Activated CD4-positive, alpha-beta T cell treated with anti-CD3 and anti-CD28 coated beads for 48 hours (primary cell): Measurements from ENCODE around the gene SAPCD2.

Experiments used
- DNase-seq: peaks from one replicate; pipeline ENCODE4 v3.0.0-alpha.2; 2020

Gene SAPCD2

GRCh38 chr9:137106662-137107250 is 36.4 kb upstream of the SAPCD2 start:
- no peak for DNase-seq

GRCh38 chr9:137105814-137106661 is 35.7 kb upstream of the SAPCD2 start:
- DNase-seq: no peak

- DNase-seq: no peak
These were observed 33.0 kb upstream of the SAPCD2 start for GRCh38 chr9:137103206-137103999.

GRCh38 chr9:137099231-137099630 is 28.9 kb upstream of the SAPCD2 start:
- DNase-seq: no peak

GRCh38 chr9:137097761-137098462 is 27.6 kb upstream of the SAPCD2 start:
- no peak for DNase-seq

- DNase-seq: no peak
These were observed 26.6 kb upstream of the SAPCD2 start for GRCh38 chr9:137096785-137097546.

- peak; percentile 90 for DNase-seq
These were observed 25.5 kb upstream of the SAPCD2 start for GRCh38 chr9:137095664-137096517.

GRCh38 chr9:137089232-137089947 is 19.0 kb upstream of the SAPCD2 start:
- no peak for DNase-seq

- no peak for DNase-seq
These were observed 17.8 kb upstream of the SAPCD2 start for GRCh38 chr9:137088121-137088520.

GRCh38 chr9:137087409-137087925 is 17.1 kb upstream of the SAPCD2 start:
- DNase-seq: no peak

- DNase-seq: peak; percentile 100
These were observed 16.4 kb upstream of the SAPCD2 start, which contains the start of gene MAN1B1 for GRCh38 chr9:137086531-137087408. TSS of gene MAN1B1 (plus strand) at chr9:137086985. CDS start at chr9:137087000, 15 bp downstream.

GRCh38 chr9:137085920-137086530 is 15.7 kb upstream of the SAPCD2 start:
- DNase-seq: peak; percentile 57

GRCh38 chr9:137084526-137084925 is 14.2 kb upstream of the SAPCD2 start:
- DNase-seq: no peak

GRCh38 chr9:137083394-137084004 is 13.1 kb upstream of the SAPCD2 start:
- DNase-seq: peak; percentile 50

GRCh38 chr9:137082925-137083290 is 12.6 kb upstream of the SAPCD2 start:
- no peak for DNase-seq

- DNase-seq: no peak
These were observed 12.0 kb upstream of the SAPCD2 start for GRCh38 chr9:137082222-137082924.
